Mucosa of descending colon (tissue), 3 donors: ENCODE results near the gene TPX2. TPM values are rescaled to one million over a fixed set of nuclear protein-coding genes. Genes with fewer than 3 reads are reported as not detected.

Experiments used
- ATAC-seq: fragments of 200-7000 bp; cut with Tn5 transposase; one replicate; pipeline ENCODE4 v1.9.1; 2020; ENCODE audit warnings: mild to moderate bottlenecking, moderate library complexity
- DNase-seq, 3 donors: peaks; one replicate each; pipeline ENCODE4 v3.0.0-alpha.2; 2020
- H3K36me3 ChIP-seq: fragments of 200-600 bp; one replicate; pipeline ENCODE4 v1.8.0; 2021; ENCODE audit warnings: low read depth, mild to moderate bottlenecking
- H3K4me1 ChIP-seq: fragments of 200-600 bp; one replicate; pipeline ENCODE4 v1.8.0; 2021; ENCODE audit warnings: low read depth, mild to moderate bottlenecking
- H3K4me3 ChIP-seq: fragments of 200-600 bp; one replicate; pipeline ENCODE4 v1.8.0; 2021; ENCODE audit warnings: mild to moderate bottlenecking
- H3K9me3 ChIP-seq: fragments of 200-600 bp; one replicate; pipeline ENCODE4 v1.8.0; 2021; ENCODE audit warnings: mild to moderate bottlenecking
- CTCF ChIP-seq: fragments of 200-600 bp; IDR thresholded peaks from one replicate; pipeline ENCODE4 v1.8.0; 2022; ENCODE audit warnings: antibody characterized with exemption, mild to moderate bottlenecking
- intact Hi-C, 2 donors: fragments of 100-400 bp; cut with DNase I in 1 of 2; cut with micrococcal nuclease in 1 of 2; formaldehyde crosslinking; loops; one replicate each; pipeline versions ENCODE4 v1.11.0 to v1.11.1; 2022; cut with DNase I, micrococcal nuclease
- total RNA-seq, 3 donors: library from RNA; stranded (reverse); fragmentation: NEBNext Ultra II Directional in 2 of 3; extraction: Animal tissue kit (Norgen Biotek cat#: 25700) in 2 of 3; gene quantifications; one replicate each; pipeline versions ENCODE4 v1.2.1 to v1.2.4, GENCODE V29; 2021 to 2023
- donor health status: DM: no; HTN: no; CAD: no; lungs with moderate emphysema.
- donor health status: DM: no; HTN: no; CAD: no.
- donor health status: DM: no; HTN: yes; CAD: no.

The TPX2 gene
- total RNA-seq, 3 donors from 2014 or later, result 3.0 to 26.6 (median 8.8) TPM

- ATAC-seq (no peak), DNase-seq (no peak)
- Histone ChIP-seq H3K4me3 (no peak overlapping the region), H3K36me3 (no peaks in the 10 kb centered on the region), H3K4me1 (peaks cover 53% of the 10 kb centered on the region), H3K9me3 (no peaks in the 10 kb centered on the region)
- intact Hi-C loops, result no loop called here
- no peak for TF ChIP-seq CTCF
These were observed 33.2 kb upstream of the TPX2 start for GRCh38 chr20:31705598-31706597.

GRCh38 chr20:31706607-31707257 lies 32.4 kb upstream of the TPX2 start:
- ATAC-seq, result no peak
- H3K9me3 ChIP-seq, result no peaks in the 10 kb centered on the region
- H3K4me3 ChIP-seq, result no peak overlapping the region
- H3K36me3 ChIP-seq, result no peaks in the 10 kb centered on the region
- no peak for DNase-seq
- intact Hi-C loops, result no loop called here
- peaks cover 60% of the 10 kb centered on the region for H3K4me1 ChIP-seq
- no peak for TF ChIP-seq CTCF

- H3K4me3 ChIP-seq, result no peak overlapping the region
- ATAC-seq, result no peak
- no peak for TF ChIP-seq CTCF
- no peak for DNase-seq
- H3K4me1 ChIP-seq, result peaks cover 65% of the 10 kb centered on the region
- intact Hi-C loops, result no loop called here
- no peaks in the 10 kb centered on the region for H3K36me3 ChIP-seq
- H3K9me3 ChIP-seq, result no peaks in the 10 kb centered on the region
These were observed 31.9 kb upstream of the TPX2 start for GRCh38 chr20:31707258-31707615.

- intact Hi-C loops, result no loop called here
- H3K4me3 ChIP-seq, result no peak overlapping the region
- no peaks in the 10 kb centered on the region for H3K9me3 ChIP-seq
- no peak for TF ChIP-seq CTCF
- DNase-seq (peak; percentile 77 to 87 (median 80)), ATAC-seq (peak; percentile 61)
- peaks cover 74% of the 10 kb centered on the region for H3K4me1 ChIP-seq
- H3K36me3 ChIP-seq, result no peaks in the 10 kb centered on the region
These were observed 30.9 kb upstream of the TPX2 start for GRCh38 chr20:31707994-31708735.

GRCh38 chr20:31708736-31709534 lies 30.2 kb upstream of the TPX2 start:
- intact Hi-C loops, result no loop called here
- Histone ChIP-seq H3K9me3 (no peaks in the 10 kb centered on the region), H3K4me3 (no peak overlapping the region), H3K4me1 (peaks cover 80% of the 10 kb centered on the region), H3K36me3 (no peaks in the 10 kb centered on the region)
- peak; percentile 9 for ATAC-seq
- no peak for DNase-seq
- TF ChIP-seq CTCF, result no peak
